ENCODE data around the gene EIF4H.
"Not testable (repeated sequence)": the region's sequence is repeated elsewhere in the genome, so short reads cannot be mapped to it uniquely, and the experiment has no call there.

Gene EIF4H

DNA sequence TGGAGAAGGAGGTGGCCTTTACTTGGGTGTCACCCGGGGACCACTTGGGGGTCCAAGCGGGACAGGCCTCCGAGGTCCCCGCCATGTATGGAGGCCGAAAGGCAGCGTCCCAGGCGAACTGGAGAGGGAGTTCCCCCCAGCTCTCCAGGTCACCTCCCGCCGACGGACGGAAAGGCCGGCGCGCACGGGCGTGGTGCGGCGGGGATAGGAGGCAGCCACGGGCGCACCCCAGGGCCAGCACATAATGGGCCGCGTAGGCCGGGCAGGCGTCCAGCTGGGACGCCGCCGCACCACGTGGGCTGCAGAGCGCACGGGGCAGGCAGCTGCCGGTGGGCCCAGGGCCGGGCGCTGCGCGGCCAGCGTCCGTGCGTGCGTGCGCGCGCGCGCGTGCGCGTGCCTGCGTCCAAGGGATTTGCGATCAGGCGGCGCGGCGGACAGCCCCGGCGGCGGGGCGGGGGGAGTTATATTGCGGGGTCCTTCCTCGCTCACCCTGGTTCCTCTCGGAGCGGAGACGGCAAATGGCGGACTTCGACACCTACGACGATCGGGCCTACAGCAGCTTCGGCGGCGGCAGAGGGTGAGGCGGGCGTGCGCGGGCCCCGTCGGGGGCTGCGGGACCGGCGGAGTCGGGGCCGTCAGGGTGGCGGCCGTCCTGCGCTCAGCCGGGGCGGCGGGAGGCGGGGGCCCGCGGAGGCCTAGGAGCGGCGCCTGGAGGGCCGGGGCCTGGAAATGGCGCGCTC, at the start of gene EIF4H:
EIF4H (plus strand) TSS at position 491 of the 740 bp plus-strand sequence; CDS start at position 519, 28 bp downstream.
- peak; percentile 93 for DNase-seq

DNA sequence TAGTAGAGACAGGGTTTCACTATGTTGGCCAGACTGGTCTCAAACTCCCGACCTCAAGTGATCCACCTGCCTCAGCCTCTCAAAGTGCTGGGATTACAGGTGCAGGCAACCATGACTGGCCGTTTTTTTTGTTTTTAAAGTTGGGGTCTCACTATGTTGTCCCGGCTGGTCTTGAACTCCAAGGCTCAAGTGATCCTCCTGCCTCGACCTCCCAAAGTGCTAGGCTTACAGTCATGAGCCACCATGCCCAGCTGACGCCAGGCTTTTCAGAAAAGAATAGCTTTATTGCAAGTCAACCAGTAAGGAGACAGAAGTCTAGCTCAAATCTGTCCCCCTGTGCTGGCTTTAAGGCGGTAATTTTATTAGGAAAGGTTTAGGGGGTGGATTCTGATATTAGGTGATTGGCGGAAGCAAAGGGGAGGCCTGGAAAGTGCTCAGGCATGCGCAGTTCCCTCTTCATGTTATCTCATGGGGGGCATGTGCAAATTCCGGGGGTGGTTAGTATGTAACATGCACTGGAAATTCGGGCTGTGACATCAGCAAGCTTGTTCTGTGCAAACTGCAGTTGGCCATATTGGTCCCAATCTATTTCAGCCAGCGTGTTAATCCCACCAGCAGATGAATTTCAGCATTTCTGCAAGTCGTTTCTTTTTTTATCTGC, 47.8 kb upstream of the EIF4H start:
- no peak for DNase-seq

DNA sequence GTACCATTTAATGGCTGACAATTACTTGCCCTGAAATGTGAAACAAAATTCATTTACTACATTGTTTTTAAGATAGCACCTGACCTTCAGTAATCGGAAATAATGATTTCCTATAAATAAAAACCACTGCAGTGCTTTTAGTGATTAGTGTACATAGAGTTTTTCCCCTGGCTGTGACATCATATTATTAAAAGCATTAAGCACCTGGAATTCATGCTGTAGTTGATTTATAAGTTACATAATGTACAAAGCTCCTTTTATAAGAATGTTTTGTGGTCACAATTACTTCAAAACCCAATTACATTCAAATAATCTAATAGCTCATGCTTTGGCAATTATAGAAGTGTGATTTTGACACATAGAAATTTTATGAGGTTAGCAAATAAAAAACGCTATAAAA, 44.3 kb upstream of the EIF4H start:
- DNase-seq = peak; percentile 70

DNA sequence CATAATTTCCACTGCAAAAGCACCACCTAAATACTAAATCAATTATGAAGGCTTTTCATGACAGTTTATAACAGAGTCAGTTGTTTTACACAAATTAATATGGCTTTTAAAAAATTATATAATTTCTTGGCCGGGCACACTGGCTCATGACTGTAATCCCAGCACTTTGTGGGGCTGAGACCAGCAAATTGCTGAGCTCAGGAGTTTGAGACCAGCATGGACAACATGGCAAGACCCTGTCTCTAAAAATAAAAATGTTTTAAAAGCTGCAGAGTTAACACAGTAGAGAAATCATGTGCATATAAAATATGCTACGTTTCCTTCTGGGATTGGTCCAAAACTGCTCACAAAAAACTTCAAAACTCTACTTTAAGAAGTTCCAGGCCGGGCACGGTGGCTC, 43.6 kb upstream of the EIF4H start:
- no peak for DNase-seq

DNA sequence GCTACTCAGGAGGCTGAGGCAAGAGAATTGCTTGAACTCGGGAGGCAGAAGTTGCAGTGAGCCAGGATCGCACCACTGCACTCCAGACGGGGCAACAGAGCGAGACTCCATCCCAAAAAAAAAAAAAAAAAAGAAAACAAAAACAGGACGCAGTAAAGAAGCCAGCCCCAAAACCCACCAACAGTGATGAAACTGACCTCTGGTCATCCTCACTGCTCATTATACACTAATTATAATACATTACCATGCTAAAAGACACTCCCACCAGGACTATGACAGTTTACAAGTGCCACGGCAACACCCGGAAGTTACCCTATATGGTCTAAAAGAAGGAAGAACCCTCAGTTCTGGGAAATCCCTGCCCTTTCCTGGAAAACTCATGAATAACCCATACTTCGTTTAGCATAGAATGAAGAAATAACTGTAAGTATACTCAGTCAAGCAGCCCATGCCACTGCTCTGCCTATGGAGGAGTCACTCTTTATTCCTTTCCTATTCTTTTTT, 40.0 kb upstream of the EIF4H start:
- DNase-seq = no peak

DNA sequence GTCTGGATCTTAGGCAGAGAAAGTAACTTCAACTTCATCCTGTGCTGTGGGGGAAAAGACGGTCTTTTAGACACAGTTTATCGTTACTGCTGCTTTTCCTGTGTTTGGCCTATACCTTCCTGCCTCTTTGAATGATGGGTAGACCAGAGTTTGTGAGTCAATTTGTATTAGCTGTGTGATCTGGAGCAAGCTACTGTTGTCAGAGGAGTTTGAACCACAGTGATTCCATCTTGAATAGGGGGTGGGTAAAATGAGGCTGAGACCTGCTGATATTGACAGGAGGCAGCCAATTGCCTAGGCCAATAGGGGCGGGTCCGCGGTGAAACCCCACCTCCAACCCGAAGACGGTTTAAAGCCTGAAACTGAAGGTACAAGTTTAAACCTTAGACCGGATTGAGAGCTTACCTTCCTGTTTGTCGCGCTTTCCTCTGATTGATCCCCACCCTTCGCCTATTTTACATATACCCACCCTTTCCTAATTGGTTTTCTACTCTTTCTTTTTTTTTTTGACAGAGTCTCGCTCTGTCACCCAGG, 35.8 kb upstream of the EIF4H start:
- no peak for DNase-seq

DNA sequence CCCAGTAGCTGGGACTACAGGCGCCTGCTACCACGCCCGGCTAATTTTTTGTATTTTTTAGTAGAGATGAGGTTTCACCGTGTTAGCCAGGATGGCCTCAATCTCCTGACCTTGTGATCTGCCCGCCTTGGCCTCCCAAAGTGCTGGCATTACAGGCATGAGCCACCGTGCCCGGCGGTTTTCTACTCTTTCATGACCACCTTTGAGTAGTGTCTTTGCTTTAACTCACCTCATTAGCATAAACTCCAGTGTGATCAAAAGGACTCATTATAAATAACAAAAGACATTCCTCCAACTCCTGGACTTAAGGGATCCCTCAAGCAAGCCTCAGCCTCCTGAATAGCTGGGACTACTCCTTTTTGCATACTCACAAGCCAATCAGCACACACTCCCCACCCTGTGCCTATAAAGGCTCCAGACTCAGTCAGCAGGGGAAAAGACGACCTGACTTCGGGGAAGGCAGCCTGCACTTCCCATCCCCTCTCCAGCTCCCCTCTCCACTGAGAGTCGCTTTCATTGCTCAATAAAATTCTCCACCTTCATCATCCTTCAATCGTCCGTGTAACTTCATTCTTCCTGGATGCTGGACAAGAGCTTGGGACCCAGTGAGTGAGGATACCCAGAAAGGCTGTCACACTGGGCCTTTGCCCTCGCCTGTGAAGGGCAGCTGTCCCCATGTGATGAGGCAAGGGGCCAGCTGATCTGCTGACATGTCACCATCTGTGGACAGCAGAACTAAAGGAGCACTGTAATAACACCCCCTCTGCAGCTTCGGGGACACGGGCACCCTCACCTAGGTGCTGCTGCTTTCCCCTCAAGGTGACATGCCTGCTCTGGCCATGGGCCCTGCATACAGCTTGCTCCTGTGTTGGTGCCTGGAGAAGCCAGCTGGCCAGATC, 35.0 kb upstream of the EIF4H start:
- DNase-seq = no peak

DNA sequence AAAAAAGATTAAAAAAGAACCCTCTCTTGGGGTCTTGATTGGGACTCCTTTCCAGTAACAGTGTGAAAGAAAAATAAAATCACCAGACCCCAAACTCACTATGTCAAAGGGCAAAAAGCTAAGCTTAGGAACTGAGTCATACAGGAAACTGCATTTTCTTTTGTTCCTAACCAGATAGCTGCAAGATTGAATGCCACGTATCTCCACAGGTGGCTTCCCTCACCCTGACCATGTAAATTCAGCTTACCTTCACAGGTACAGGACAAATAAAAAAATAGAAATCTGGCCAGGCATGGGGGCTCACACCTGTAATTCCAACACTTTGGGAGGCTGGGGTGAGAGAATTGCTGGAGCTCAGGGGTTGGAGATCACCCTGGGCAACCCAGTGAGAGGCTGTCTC, 32.5 kb upstream of the EIF4H start:
- DNase-seq = no peak

DNA sequence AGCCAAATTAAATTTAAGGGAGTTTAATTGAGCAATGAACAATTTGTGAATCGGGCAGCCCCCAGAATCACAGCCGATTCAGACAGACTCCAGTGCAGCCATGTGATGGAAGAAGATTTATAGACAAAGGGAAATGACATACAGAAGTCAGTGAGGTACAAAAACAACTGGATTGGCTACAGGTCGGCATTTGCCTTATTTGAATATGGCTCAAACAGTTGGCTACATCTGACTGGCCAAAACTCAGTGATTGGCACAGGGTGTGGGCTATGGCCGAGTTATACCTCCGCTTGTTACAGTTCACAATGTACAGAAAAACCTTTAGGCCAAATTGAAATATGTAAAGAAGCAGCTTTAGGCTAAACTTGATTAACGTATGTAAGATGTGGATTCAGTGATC, 30.8 kb upstream of the EIF4H start:
- DNase-seq = no peak

DNA sequence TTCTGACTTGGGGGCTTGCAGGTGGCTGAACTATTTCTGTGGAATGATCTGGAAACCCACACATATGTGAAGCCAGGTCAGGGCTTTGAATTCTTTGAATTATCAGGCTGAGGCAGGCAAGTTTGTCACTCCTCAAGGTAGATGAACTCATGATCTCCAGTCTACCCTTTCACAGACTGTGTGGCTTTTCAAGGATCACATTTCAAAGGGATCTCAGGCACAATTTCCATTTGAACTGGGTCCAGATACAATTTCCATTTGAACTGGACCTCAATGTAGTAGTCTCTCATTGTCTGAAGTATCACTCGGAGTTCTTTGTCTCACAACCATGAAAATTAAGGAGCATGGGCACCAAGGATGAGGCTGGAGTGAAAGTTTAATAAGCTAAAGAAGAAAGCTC, 25.7 kb upstream of the EIF4H start:
- no peak for DNase-seq

DNA sequence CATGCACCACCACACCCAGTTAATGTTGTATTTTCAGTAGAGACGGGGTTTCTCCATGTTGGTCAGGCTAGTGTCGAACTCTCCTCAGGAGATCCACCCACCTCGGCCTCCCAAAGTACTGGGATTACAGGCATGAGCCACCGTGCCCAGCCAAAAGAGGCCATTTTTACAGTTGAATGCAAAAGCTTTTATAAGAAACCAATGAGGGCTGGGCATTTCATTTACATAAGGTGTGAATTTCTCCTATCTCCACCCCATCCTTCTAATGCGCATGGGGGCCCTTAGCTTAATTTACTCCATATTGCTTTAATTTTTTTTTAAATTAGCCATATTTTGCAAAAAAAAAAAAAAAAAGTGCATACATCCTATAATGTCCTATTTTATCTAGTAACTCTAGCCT, 25.1 kb upstream of the EIF4H start:
- no peak for DNase-seq

DNA sequence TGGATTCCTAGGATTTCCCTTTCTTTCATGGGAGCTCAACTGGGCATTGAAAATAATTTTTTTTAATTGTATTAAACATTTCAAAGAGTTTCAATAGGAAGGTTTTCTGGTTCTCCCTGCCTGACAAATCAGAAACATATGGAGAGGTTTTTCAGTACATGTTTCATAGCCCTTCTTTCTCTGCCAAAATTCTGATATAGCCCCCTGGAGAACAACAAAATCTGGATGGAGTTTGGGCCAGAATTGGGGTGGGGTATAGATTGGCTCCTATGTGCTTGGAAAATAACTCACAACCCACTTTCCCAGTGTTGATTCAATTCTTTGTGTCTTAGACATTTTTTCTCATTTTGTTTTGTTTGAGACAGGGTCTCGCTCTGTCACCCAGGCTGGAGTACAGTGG, 24.6 kb upstream of the EIF4H start:
- no peak for DNase-seq

DNA sequence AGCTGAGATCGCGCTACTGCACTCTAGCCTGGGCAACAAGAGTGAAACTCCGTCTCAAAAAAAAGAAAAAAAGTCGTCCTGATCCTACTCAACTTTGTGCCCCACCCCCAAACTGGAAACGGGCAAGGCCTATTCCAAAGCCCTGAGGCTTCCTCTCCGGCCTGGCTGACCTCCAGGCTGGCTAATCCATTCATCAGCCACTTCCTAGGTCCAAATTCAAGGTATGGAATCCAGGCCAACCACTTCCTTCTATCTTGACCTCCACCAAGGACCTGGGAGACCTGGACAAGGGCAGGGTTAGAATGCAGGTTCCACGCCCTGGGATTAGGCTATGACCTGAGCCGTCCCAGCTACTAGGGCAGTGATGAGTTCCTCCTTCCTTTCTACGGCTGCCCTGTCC, 20.4 kb upstream of the EIF4H start:
- no peak for DNase-seq

DNA sequence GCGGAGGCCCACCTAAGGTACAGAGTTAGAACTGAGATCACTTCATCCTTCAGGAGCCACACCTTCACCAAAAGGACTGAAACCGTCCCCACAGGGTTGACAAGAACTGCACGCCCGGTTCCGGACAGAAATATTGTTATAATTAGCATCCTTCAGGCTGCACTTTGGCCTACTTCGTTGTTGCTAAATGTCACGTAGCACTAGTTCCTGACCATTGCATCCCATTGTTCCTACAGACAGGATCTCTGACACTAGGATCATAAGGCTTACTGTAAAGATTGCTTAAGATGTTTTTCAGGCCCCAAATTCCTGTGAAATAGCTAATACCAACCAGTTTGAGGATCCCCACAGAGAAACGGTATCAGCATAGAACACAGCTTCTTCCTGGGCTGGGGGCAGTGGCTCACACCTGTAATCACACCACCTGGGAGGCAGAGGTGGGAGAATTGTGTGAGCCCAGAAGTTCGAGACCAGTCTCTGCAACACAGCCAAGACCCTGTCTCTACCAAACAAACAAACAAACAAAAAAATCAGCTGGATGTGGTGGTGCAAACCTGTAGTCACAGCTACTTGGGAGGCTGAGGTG, 18.3 kb upstream of the EIF4H start:
- DNase-seq = no peak

DNA sequence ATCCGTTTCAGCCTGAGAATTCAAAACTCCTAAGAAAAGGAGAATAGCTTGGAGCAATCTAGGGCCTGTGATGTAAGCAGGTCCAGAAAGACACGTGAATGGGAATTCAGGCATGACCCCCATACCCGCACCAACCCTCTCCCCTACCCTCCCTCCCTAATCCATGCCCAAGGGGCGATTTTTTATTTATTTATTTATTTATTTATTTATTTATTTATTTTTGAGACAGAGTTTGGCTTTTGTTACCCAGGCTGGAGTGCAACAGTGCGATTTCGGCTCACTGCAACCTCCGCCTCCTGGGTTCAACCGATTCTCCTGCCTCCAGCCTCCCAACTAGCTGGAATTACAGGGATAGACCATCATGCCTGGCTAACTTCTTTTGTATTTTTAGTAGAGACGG, 16.6 kb upstream of the EIF4H start:
- no peak for DNase-seq

DNA sequence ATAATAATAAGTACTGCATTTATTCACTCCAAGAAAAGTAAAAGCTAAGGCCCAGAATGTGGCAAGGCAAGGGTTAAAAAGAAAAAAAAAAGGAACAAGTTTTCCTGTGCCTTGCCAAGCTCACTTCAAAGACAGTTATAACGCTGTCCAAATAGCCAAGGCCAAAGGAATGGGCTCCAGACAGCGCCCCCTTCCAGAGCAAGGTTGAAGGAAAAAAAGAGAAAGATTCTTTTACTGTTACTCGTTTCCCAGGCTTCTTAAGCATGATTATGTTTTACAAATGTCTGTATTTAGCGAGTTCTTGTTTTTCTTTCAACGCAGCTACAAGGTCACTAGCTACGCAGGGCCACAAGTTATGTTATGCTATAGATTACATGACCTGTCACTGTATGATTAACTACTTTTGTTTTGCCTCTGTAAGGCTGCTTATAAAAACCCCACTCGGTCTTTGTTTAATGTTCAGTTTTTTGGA, 9.1 kb upstream of the EIF4H start:
- DNase-seq = no peak

DNA sequence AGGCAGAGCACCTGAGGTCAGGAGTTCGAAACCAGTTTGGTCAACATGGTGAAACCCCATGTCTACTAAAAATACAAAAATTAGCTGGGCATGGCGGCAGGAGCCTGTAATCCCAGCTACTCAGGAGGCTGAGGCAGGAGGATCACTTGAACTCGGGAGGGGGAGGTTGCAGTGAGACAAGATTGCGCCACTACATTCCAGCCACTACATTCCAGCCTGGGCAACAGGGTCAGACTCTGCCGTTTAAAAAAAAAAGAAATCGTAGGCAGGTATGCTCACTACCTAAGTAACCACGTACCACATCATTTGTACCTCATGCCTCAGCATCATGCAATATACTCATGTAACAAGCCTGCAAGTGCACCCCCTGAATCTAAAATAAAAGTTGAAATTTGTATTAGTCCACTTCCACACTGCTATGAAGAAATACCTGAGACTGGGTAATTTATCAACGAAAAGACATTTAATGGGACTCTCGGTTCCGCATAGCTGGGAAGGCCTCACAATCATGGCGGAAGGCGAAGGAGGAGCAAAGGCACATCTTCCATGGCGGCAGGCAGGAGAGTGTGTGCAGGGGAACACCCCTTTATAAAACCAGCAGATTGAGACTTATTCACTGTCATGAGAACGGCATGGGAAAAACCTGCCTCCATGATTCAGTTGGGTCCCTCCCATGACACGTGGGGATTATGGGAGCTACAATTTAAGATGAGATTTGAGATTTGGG, 8.1 kb upstream of the EIF4H start:
- no peak for DNase-seq

DNA sequence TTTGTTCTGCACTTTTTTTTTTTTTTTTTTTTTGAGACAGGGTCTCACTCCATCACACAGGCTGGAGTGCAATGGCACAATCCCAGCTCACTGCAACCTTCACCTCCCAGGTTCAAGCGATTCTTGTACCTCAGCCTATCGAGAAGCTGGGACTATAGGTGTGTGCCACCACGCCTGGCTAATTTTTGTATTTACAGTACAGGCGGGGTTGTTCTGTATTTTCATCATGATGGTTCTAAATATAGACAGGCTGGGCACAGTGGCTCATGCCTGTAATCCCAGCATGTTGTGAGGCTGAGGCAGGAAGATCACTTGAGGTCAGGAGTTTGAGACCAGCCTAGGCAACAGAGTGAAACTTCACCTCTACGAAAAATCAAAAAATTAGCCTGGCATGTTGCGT, 6.8 kb upstream of the EIF4H start:
- not testable (repeated sequence) for DNase-seq

DNA sequence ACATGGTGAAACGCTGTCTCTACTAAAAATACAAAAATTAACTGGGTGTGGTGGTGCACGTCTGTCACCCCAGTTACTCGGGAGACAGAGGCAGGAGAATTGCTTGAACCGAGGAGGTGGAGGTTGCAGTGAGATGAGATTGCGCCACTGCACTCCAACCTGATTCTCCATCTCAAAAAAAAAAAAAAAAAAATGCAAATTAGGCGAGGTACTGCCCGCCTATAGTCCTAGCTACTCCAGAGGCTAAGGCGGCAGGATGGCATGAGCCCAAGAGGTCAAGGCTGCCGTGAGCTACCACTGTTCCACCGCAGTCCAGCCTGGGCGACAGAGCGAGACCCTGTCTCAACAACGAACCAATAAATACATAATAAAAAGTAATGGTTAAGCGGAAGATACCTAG, 1.1 kb upstream of the EIF4H start:
- peak; percentile 72 for DNase-seq

DNA sequence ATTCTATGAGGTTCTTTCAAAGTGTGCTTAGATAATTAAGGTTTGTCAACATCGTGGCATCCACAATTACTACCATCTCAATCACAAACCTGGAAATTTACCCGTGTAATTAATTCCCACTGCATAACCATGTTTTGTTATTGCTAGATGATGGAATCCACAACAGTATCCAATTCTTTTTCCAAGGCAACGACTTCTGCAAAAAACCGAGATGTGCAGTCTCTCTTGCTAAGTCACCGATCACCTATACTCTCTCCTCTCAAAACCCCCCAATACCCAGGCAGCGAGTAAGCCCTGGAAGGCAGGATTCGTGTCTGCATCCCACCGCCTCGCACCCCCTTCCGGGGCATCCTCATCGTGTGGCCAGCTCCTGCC, 678 bp upstream of the EIF4H start:
- no peak for DNase-seq

DNA sequence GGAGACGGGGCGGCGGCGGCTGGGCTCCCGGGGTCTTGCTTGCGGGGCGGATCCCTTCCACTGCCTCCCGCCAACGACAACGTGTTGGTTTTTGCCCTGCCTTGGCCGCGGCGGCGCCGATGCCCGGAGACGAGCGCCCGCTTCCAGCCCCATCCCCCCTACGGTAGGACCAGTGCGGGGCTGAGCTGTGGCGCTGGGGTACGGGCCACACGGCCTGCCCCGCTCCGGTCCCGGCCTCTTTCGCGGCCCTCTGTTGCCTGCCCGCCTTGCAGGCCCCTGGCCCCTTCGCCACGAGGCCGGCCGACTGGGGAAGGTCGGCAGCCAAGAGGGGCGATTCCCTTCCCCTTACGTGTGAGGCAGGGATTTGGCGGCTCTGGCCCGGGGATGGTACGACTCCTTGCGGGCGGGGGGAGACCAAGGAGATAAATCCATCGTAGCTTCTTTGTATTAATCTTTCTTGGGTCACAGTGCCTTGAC, 488 bp downstream of the EIF4H start:
- DNase-seq = peak; percentile 56

DNA sequence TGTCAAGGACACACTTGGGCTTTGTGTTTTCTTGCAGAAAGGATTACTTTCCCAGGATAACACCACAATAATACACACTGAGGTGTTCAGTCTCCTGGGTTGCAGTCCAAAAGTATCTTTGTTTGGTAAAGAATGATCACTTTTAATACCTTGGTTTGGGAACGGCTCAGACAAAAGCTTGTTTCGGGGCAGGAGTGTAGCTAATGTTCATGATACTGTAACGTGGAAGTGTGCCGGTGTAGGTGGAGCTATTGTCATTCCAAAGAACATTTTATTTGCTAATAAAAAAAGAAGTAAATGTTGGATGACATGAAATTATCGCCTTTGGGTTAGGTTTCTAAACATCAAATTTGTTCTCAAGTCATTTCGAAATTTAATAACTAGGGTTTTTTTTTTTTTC, 1.2 kb downstream of the EIF4H start:
- no peak for DNase-seq

All from NCI-H146 (cell line).